NCI-H510A (cell line): ENCODE results near the gene SLC17A3.

Source experiments
- DNase-seq: peaks from one replicate; lab custom pipeline; 2025; lab: John Stamatoyannopoulos, UW

SLC17A3 gene

GRCh38 chr6:25835442-25836283, 38.4 kb downstream of the SLC17A3 start:
- DNase-seq = no peak

GRCh38 chr6:25834950-25835349, 39.1 kb downstream of the SLC17A3 start:
- DNase-seq = no peak

- no peak for DNase-seq
Measured at GRCh38 chr6:25833136-25833535, 40.9 kb downstream of the SLC17A3 start.

- no peak for DNase-seq
Measured at GRCh38 chr6:25832670-25833069, 41.4 kb downstream of the SLC17A3 start.

GRCh38 chr6:25832307-25832662, 41.8 kb downstream of the SLC17A3 start:
- no peak for DNase-seq

- DNase-seq = no peak
Measured at GRCh38 chr6:25831532-25832306, 42.3 kb downstream of the SLC17A3 start, which contains the start of gene SLC17A1. SLC17A1 (minus strand) TSS chr6:25832052; CDS start chr6:25830557, 1,495 bp downstream.

- no peak for DNase-seq
Measured at GRCh38 chr6:25830458-25830857, 43.6 kb downstream of the SLC17A3 start.

GRCh38 chr6:25829375-25829774, 44.7 kb downstream of the SLC17A3 start:
- no peak for DNase-seq

GRCh38 chr6:25821341-25821740, 52.7 kb downstream of the SLC17A3 start:
- no peak for DNase-seq

GRCh38 chr6:25816252-25816651, 57.8 kb downstream of the SLC17A3 start:
- DNase-seq = no peak

GRCh38 chr6:25815194-25815593, 58.8 kb downstream of the SLC17A3 start:
- DNase-seq = no peak

GRCh38 chr6:25804804-25805203, 69.2 kb downstream of the SLC17A3 start:
- DNase-seq = no peak

- DNase-seq = no peak
Measured at GRCh38 chr6:25801436-25801835, 72.6 kb downstream of the SLC17A3 start.
